Fibroblast of villous mesenchyme (primary cell): Measurements from ENCODE around the gene TECPR2. TPM values are rescaled to one million over a fixed set of nuclear protein-coding genes. Genes with fewer than 3 reads are reported as not detected.

ENCODE experiments used
- DNase-seq: peaks from one replicate; pipeline ENCODE4 v3.0.0-alpha.2; 2010; ENCODE audit warnings: low read depth
- H3K4me3 ChIP-seq: 2 replicates; pipeline ENCODE4 v1.5.1; 2011; ENCODE audit warnings: low read depth, mild to moderate bottlenecking, low read length
- total RNA-seq: library from RNA; depleted of rRNA; stranded (reverse); fragments of >200 nt; gene quantifications from 2 replicates; pipeline ENCODE4 v1.2.3, GENCODE V29; 2012
- TF ChIP-seq, protein P1 (sequence below): IDR thresholded peaks from 2 replicates; pipeline ENCODE4 v1.5.1; 2012; ENCODE audit warnings: low read depth, mild to moderate bottlenecking, low read length; ENCODE audit not compliant: insufficient read depth

Gene TECPR2
- total RNA-seq, 1 donor = 19.9 TPM

DNA sequence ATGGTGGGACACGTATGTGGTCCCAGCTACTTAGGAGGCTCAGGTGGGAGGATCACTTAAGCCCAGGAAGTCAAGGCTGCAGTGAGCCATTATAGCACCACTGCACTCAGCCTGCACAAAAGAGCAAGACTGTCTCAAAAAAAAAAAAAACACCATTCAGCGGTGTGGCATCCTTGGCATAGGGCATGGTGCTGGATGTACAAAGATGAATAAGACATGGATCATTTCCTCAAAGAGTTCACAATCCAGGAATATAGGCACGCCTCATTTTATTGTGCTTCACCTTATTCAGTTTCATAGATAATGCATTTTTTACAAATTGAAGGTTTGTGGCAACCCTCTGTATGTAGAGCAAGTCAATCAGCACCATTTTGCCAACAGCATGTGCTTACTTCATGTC is 6.5 kb upstream of the TECPR2 start:
- H3K4me3 ChIP-seq = no peak overlapping the region
- DNase-seq = no peak
- TF ChIP-seq, protein P1, sequence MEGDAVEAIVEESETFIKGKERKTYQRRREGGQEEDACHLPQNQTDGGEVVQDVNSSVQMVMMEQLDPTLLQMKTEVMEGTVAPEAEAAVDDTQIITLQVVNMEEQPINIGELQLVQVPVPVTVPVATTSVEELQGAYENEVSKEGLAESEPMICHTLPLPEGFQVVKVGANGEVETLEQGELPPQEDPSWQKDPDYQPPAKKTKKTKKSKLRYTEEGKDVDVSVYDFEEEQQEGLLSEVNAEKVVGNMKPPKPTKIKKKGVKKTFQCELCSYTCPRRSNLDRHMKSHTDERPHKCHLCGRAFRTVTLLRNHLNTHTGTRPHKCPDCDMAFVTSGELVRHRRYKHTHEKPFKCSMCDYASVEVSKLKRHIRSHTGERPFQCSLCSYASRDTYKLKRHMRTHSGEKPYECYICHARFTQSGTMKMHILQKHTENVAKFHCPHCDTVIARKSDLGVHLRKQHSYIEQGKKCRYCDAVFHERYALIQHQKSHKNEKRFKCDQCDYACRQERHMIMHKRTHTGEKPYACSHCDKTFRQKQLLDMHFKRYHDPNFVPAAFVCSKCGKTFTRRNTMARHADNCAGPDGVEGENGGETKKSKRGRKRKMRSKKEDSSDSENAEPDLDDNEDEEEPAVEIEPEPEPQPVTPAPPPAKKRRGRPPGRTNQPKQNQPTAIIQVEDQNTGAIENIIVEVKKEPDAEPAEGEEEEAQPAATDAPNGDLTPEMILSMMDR = no peak

- H3K4me3 ChIP-seq = no peak overlapping the region
- TF ChIP-seq, protein P1 = no peak
- no peak for DNase-seq
Measured at GRCh38 chr14:102359341-102359740, 3.4 kb upstream of the TECPR2 start.

GRCh38 chr14:102360388-102360787 is 2.4 kb upstream of the TECPR2 start:
- TF ChIP-seq, protein P1 = no peak
- no peak overlapping the region for H3K4me3 ChIP-seq
- DNase-seq = no peak

GRCh38 chr14:102362084-102362483 is 657 bp upstream of the TECPR2 start:
- DNase-seq = peak; percentile 28
- TF ChIP-seq, protein P1 = no peak
- H3K4me3 ChIP-seq = peak overlapping the region; percentile 74

- peak; percentile 38 for DNase-seq
- TF ChIP-seq, protein P1 = no peak
Measured at GRCh38 chr14:102363182-102363943, 622 bp downstream of the TECPR2 start.

DNA sequence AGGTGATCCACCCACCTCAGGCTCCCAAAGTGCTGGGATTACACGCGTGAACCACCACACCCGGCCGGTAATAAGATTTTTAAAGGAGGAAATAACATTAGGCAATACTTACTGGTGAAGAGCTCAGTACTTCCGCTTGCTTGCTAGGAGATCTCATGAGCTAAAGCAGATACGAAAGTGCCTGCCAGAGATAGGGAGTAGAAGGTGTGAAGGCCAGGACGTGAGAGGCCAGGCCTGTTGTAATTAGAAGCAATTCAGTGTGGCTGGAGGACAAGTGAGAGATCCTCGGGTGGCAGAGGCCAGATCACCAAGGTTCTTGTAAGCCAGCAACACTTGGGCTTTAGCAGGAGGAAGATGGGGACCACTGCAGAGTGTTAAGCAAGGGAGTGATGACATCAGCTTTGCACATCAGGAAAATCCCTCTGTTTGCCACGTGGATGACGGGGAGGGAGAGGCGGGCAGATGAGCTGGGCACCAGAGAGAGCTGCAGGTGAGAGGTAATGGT is 7.6 kb downstream of the TECPR2 start:
- peak; percentile 65 for DNase-seq
- TF ChIP-seq, protein P1 = no peak

More at GRCh38 chr14:102363182-102363943, 622 bp downstream of the TECPR2 start:
- peak overlapping the region; percentile 74 for H3K4me3 ChIP-seq

DNA sequence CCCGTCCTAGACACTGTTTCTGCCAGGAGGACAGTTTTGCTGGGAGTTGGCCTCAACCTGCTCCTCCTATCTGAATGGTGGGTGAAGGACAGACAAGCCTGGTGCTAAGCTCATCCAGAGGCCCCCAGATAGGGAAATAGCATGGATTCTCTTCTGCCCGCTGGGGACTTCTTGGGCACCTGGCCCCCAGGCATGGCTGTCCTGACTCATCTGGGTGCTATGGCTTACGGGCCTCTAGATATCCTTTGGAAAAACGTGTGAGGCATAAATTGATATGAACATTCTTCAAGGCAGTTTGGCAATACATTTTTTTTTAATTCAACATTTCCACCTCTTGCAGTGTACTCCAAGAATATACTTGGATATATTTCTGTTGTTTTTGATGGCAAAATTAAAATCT is 8.6 kb downstream of the TECPR2 start:
- TF ChIP-seq, protein P1 = no peak
- DNase-seq = no peak
- no peak overlapping the region for H3K4me3 ChIP-seq

More for the DNA sequence above, 7.6 kb downstream of the TECPR2 start:
- no peak overlapping the region for H3K4me3 ChIP-seq
